ENCODE data around the gene AGAP1.

Gene AGAP1

GRCh38 chr2:235508371-235509160 lies 14.7 kb downstream of the AGAP1 start:
- DNase-seq (ENCODE audit: low read depth): no peak

- no peak for DNase-seq (ENCODE audit: low read depth)
Measured at GRCh38 chr2:235510318-235510717, 16.5 kb downstream of the AGAP1 start.

GRCh38 chr2:235511187-235511661 lies 17.4 kb downstream of the AGAP1 start:
- DNase-seq (ENCODE audit: low read depth): no peak

GRCh38 chr2:235511751-235512698 lies 18.2 kb downstream of the AGAP1 start:
- no peak for DNase-seq (ENCODE audit: low read depth)

GRCh38 chr2:235512699-235513053 lies 18.8 kb downstream of the AGAP1 start:
- DNase-seq (ENCODE audit: low read depth): no peak

GRCh38 chr2:235513984-235514626 lies 20.3 kb downstream of the AGAP1 start:
- no peak for DNase-seq (ENCODE audit: low read depth)

GRCh38 chr2:235514627-235515363 lies 21.0 kb downstream of the AGAP1 start:
- no peak for DNase-seq (ENCODE audit: low read depth)

- DNase-seq (ENCODE audit: low read depth): no peak
Measured at GRCh38 chr2:235515364-235515742, 21.5 kb downstream of the AGAP1 start.

GRCh38 chr2:235515821-235516220 lies 22.0 kb downstream of the AGAP1 start:
- no peak for DNase-seq (ENCODE audit: low read depth)

GRCh38 chr2:235516257-235516656 lies 22.4 kb downstream of the AGAP1 start:
- no peak for DNase-seq (ENCODE audit: low read depth)

- DNase-seq (ENCODE audit: low read depth): no peak
Measured at GRCh38 chr2:235518322-235519090, 24.7 kb downstream of the AGAP1 start.

- no peak for DNase-seq (ENCODE audit: low read depth)
Measured at GRCh38 chr2:235520787-235521186, 26.9 kb downstream of the AGAP1 start.

- DNase-seq (ENCODE audit: low read depth): no peak
Measured at GRCh38 chr2:235521844-235522243, 28.0 kb downstream of the AGAP1 start.

GRCh38 chr2:235523021-235523420 lies 29.2 kb downstream of the AGAP1 start:
- DNase-seq (ENCODE audit: low read depth): no peak

GRCh38 chr2:235523486-235524150 lies 29.8 kb downstream of the AGAP1 start:
- no peak for DNase-seq (ENCODE audit: low read depth)

GRCh38 chr2:235526166-235526565 lies 32.3 kb downstream of the AGAP1 start:
- no peak for DNase-seq (ENCODE audit: low read depth)

GRCh38 chr2:235527806-235528469 lies 34.1 kb downstream of the AGAP1 start:
- DNase-seq (ENCODE audit: low read depth): no peak

- no peak for DNase-seq (ENCODE audit: low read depth)
Measured at GRCh38 chr2:235529621-235530020, 35.8 kb downstream of the AGAP1 start.

- no peak for DNase-seq (ENCODE audit: low read depth)
Measured at GRCh38 chr2:235530735-235531134, 36.9 kb downstream of the AGAP1 start.

- no peak for DNase-seq (ENCODE audit: low read depth)
Measured at GRCh38 chr2:235532307-235532706, 38.5 kb downstream of the AGAP1 start.
